GM21447 (cell line): ENCODE measurements around the gene SYNGR2.
"Not testable (repeated sequence)": the region's sequence is repeated elsewhere in the genome, so short reads cannot be mapped to it uniquely, and the experiment has no call there.

Source experiments
- ATAC-seq: cut with Tn5 transposase; IDR thresholded peaks from one replicate; pipeline ENCODE4 v1.9.1; 2021; ENCODE audit not compliant: unreplicated experiment

Gene SYNGR2

DNA sequence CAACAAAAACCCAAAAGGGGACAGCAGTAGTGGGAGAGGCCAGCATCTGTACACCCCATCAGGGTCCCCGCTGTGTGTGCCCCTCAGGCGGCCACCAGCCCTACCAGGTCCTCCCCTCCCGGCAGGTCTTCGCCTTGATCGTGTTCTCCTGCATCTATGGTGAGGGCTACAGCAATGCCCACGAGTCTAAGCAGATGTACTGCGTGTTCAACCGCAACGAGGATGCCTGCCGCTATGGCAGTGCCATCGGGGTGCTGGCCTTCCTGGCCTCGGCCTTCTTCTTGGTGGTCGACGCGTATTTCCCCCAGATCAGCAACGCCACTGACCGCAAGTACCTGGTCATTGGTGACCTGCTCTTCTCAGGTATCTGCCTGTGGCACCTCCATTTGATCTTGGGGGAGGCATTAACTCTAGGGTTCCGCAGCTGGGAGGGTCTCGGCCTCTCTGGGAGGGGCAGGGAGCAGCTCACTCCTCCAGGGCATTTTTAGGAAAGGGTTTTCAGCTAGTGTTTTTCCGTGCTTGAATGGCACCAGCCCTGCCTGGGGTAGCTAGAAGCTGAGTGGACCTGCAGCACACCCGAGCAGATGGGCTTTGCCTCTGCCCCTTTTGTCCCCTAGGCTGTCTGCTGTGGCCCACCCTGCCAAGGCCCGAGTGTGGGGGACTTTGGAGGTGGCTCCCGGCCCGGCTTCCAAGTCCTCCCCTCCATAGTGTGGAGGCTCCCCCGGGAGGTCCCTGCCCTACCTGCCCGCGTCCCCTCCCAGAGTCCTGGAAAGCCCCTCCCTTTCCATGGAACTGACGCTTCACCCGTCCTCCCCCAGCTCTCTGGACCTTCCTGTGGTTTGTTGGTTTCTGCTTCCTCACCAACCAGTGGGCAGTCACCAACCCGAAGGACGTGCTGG lies 2.6 kb downstream of the SYNGR2 start:
- no peak for ATAC-seq

DNA sequence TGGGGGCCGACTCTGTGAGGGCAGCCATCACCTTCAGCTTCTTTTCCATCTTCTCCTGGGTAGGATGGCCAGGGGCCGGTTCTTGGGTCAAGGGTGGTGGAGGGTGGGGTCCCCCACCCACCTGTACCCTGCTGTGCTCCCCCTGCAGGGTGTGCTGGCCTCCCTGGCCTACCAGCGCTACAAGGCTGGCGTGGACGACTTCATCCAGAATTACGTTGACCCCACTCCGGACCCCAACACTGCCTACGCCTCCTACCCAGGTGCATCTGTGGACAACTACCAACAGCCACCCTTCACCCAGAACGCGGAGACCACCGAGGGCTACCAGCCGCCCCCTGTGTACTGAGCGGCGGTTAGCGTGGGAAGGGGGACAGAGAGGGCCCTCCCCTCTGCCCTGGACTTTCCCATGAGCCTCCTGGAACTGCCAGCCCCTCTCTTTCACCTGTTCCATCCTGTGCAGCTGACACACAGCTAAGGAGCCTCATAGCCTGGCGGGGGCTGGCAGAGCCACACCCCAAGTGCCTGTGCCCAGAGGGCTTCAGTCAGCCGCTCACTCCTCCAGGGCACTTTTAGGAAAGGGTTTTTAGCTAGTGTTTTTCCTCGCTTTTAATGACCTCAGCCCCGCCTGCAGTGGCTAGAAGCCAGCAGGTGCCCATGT lies 3.3 kb downstream of the SYNGR2 start:
- ATAC-seq = not testable (repeated sequence)

DNA sequence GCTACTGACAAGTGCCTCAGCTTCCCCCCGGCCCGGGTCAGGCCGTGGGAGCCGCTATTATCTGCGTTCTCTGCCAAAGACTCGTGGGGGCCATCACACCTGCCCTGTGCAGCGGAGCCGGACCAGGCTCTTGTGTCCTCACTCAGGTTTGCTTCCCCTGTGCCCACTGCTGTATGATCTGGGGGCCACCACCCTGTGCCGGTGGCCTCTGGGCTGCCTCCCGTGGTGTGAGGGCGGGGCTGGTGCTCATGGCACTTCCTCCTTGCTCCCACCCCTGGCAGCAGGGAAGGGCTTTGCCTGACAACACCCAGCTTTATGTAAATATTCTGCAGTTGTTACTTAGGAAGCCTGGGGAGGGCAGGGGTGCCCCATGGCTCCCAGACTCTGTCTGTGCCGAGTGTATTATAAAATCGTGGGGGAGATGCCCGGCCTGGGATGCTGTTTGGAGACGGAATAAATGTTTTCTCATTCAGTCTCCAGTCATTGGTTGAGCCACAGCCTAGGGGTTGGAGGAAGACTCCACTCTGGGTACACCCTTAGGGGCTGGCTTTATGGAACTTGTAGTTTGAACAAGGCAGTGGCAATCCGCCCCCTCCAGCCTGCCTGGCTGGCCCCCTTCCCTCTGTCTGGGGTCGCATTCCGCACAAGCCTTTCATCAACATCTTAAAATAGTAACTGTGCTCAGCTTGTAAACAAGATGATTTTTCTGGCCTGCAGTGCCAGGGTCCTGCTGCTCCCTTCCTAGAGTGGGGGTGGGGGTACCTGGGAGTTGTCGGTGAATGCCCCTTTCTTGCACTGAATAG lies 4.1 kb downstream of the SYNGR2 start:
- ATAC-seq = no peak

DNA sequence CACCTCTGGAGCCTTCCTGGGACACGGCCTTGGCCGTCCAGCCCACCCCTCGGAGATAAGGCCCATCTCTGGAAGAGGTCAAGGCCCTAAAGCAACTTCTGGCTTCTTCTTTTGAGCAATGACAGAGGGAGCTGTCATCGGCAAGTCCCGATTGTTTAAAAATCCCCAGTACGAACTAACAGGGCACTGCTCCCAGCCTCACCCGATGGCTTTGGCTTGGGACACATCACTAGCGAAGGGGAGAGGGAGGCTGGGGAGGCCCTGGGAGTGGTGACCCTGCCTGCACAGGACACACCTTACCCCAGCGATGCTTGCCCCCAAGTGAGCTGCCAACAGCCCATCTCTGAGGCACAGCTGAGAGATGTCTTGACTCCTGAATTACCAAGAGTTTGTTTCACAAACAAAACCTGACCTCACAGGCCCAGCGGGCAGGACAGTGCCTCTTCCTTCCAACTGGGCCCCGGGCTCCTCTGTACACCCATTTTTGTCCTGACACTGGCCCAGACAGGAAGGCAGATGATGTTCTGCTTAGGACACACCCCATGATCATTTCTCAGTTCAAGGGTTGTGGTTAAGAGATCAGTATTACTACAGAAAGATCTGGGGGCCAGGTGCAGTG lies 4.8 kb downstream of the SYNGR2 start:
- ATAC-seq = peak; percentile 39

DNA sequence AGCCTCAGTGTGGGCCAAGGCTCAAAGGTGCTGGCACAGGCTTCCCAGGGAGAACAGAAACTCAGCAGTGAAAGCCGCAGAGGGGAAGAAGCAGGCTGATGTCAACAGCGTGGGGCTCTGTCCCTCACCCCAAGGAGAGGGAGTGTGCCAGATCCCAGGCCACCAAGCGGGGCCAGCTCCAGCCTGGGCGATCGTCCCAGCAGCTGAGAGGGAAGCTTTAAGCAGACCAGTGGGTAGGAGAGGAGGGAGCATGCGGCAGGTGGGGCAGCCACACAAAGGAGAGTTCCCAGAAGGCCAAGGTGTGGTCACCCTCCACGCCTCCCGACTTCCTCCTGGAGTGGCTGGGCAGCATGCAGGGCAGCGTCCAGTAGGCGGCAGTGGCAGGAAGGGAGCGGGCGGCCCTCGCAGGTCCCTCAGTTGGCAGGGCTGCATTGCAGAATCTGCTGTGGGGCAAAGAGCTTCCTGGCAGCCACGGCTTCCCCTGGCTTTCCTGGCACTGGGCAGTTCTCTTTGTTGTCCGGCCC lies 6.0 kb downstream of the SYNGR2 start:
- no peak for ATAC-seq

DNA sequence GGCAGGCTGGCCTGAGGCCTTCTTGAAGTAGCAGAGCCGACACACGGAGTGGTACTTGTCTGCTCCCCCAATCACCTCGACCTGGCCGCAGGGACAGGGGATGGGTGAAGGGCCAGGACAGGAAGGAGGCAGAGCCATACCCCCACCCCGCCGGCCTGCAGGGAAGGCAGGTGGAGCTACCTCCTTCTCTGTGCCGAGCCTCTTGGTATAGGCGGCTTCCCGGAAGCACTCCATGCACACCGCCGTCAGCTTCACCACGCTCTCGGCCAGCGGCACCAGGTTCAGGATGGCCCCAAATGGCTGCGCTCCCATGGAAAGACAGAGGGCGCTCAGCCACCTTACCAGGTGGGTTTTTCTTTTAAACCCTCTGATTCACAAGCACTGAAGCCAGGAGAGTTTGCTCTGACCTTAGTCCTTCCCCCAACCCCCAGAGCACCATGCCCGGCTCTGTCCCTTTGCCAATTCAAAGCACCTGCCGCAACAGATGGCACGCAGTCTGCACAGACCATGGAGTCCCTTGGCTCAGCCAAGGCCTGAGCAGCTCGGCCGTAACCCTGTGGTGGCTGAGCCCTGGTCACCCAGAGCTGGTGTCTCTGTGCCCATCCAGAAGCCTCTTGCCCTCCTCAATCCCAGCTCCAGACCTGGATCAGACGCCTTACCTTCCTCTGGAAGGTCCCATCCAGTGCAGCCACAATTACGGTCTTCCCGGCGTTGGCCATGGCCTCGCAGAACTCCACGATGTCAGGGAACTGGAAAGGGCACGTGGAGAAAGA lies 6.7 kb downstream of the SYNGR2 start:
- no peak for ATAC-seq

DNA sequence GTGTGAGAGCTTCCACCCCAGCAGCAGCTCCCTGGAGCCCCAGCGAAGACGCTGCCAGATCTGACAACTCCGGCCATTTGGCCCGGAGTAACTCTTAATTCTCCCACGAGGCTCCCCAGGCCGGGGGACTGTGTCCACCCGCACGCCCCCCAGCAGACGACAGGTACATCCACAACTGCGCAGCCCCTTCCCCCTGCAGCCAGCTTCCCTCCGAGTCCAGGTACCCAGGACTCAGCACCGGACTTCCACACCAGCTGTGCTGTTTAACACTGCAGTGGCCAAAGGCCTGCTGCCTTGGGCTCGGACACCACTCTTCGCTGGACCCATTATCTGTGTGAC lies 7.2 kb downstream of the SYNGR2 start:
- no peak for ATAC-seq

DNA sequence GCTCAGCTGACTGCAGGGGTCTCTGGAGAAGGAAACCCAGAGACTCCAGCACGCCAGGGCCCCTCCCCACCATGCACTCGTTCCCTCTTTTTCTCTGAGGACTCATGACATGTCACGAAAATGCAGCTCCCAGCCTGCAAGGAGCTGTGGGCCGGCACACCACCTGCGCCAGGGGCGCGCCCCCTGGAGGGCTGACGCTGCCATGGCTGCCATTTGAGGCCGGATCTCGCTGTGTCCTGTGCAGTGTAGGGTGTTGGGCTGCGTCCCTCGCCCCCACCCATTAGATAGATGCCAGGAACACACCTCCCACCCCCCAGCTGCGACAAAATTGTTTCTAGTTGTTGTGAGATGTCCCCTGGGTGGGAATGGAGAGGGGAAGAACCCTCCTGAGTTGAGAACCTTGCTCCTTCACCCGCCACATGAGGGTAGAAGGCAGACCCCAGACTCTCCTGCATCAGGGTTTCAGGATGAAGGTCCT lies 8.2 kb downstream of the SYNGR2 start:
- no peak for ATAC-seq

DNA sequence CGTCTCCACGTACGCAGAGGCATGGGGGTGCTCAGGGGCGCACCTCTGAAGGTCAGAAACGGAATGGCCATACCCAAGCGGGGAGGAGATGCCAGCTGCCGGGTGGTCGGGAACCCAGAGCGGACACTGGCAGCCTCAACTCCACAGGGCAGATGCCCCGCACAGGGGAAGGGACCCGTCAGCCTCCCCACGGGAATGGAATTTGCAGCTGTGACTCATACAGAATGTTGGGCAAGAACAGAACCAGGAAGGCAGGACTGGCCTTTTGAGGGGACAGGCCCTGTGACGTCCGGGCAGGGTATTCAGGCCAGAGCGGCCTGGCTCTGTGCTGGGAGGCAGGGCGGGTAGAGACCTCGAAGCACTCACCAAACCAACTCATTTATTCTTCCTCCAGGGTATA lies 11.0 kb downstream of the SYNGR2 start:
- ATAC-seq = no peak

DNA sequence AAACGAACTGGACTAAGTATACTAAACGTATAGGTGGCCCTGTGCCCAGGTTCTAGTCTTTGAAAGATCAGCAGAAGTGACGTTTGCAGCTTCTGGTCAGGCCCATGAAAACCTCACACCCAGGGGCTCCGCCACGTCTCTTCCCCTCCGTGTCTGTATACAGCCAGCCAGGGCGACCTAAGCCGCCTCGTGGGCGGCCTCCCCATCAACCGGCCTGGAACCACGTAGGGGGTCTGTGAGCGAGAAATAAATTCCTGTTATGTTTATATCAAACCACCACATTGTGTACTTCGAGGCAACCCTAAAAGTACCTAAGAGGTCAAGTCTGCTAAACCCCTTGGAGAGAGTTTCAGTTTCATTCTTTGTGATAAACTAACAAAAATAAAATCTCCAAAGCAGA lies 11.7 kb downstream of the SYNGR2 start:
- no peak for ATAC-seq

DNA sequence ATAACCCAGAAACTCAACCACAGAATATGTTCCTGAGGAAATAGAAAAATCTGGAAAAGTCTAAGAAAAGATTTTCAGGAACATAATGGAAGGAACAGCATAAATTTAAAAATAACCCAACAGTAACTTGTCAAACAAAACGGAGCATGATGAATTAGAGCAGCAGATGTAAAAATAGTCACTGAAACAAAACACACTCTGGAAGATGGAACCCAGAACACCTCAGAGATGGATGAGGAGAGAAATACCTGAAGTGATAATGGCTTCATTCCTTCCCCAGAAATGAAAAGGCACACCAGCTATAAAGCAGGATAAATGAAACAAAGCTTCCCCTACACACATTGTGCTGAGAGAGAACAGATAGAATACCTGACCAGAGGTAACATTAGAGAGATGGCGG lies 12.1 kb downstream of the SYNGR2 start:
- ATAC-seq = no peak

DNA sequence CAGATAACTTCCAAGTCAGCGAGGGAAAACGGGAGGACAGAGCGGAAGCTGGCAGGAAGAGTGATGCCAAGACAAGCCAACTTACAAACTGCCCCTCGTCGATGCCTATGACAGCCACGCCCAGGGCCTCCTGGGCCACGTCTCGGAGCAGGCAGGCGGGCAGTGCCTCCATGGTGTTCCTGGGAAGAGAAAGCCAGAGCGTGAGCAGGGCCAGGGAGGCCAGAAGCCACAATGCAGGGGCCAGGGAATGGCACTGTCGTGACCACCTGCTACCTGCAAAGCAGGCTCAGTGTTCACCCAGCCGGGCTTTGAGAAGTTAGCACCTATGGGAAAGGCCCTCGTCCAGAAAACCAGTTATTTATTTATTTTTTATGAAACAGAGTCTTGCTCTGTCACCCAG lies 14.1 kb downstream of the SYNGR2 start:
- no peak for ATAC-seq

DNA sequence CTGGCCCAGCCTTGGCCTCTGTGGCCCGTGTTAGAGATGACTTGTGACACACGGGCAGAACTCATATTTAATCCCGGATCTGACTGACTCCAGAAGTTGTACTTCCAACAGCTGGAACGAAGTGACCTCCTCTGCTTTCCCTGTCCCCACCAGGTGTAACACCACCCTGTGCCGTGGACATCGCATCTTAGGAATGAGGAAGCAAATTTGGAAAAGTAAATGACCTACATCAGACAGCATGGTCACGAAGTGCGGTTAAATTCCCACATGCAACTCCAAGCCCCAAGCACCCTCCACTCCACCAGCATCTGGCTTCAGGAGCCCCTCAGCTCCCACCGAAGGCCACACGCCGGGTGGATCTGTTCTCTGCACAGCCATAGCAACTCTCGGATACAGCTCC lies 15.5 kb downstream of the SYNGR2 start:
- ATAC-seq = no peak

DNA sequence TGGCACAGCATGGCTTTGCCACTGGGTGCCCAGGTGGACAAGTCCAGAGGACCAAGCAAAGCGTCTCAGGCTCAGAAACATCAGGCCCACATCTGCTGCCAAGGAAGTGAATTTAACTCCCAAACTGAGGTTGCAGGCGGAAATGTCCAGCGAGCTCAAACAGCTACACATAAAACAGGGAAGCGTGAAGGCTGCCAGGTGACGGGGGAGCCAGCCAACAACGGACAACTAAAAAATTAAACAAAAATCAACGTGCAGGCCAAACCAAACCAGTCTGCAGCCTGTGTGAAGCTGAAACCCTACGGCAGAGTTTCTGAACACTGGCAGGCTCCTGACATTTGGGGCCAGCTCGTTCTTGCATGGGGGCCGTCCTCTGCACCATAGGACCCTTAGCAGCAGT lies 16.0 kb downstream of the SYNGR2 start:
- ATAC-seq = no peak

DNA sequence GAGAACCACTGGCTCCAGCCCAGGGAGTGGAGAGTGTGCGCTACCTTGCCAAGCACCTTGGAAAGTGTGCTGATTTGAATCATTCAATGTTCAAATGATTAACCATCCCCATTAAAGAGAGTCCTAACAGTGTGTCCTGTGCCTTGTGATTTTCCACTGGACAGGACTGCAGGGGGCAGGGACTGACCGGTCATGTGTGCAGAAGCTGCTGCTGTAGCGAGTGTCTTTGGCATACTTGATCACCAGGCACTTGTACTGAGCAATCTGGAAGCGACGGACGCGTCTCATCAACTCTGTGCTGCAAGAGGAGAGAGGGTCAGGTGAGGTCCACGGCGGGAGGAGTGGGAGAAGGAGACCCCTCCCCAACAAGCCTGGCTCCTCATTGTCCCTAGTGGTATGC lies 16.5 kb downstream of the SYNGR2 start:
- ATAC-seq = no peak

DNA sequence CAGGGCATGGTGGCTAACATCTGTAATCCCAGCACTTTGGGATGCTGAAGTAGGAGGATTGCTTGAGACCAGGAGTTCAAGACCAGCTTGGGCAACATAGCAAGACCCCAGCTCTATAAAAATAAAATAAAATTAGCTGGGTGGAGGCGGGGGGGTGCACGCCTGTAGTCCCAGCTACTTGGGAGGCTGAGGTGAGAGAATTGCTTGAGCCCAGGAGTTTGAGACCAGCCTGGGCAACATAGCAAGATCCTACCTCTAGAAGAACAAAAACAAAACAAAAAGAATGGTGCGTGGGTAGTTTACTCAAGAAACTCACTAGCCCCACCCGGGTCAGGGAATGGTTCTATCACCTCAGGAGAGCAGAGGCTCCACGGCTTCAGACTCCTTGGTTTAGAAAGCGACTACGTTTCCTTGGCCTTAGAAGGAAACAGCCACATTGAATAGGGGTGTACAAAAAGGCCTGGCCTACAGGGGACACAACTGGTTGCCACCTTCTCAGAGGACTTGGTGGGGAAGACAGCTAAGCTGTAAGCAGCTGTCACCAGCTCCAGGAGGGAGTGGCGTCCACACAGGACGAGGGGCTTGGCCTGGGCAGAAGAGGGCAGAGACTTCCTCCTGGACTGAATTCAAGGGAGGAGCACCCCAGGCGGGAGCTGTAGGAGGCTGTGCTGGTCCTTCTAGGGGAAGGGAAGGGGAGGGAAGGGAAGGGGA lies 17.8 kb downstream of the SYNGR2 start:
- ATAC-seq = no peak

DNA sequence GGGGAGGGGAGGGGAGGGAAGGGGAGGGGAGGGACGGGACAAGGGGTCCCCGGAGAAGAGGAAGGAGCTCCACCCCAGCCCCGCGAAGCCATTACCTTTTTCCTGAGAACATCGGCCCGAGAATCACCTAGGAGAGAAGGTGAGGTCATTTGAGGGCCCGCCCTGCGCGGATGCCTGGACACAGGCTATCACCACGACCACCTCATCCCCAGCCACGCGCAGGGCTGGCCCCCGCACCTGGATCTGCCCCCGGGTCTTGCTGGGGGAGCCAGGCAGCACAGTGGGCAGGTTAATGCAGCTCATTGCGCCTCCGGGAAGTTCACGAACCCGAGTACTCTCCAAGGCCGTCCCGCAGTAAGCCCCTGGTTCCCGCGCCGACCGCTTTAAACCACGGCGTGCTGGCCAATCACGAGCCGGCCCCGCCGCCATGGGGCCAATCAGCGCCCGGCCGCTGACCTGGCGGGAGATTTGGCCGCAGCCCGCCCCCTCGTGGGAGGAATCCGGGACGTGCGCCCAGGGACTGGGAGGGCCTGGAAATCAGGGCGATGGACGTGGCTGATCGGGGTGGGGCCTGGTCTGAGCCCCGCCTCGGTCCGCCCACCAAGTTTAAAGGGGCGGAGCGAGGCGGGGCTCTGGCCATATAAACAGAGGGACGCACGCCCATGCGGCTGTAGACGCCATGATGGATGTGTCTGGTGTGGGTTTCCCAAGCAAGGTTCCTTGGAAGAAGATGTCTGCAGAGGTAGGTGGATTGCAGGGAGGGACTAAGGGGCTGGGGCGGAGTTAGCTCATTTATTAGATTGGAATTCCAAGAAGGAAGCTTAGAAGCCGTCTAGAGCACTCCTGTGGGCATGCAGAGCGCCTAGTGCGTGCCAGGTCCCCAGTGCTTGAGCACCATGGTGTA lies 18.6 kb downstream of the SYNGR2 start, which contains the start of the genes AFMID and TK1:
TSS of gene AFMID (plus strand) at position 671 of the 904 bp plus-strand sequence. CDS start at position 680, 9 bp downstream.
TSS of gene TK1 (minus strand) at position 361 of the 904 bp plus-strand sequence. CDS start at position 303, 58 bp downstream.
- ATAC-seq = peak; percentile 80

DNA sequence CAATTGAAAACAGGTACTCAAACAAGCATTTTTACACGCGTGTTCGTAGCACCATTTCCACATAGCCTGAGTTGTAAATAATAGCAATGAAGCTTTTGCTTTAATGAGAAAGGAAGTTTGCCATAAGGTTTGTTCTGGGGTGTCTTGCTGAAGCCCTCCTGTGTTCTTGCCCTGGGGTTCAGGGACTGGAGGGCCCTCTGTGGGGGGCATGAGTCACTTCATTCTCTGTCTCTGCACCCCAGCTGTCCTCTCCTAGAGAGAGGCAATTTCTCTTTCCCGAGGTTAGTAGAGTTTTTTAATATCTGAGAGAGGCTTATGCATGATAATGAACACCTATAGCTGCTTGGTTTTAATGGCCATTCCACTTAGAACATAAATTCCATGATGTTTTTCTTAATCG lies 28.3 kb downstream of the SYNGR2 start:
- ATAC-seq = no peak
